B cell (primary cell): ENCODE data around the gene WDR5. TPM values are rescaled to one million over a fixed set of nuclear protein-coding genes. Genes with fewer than 3 reads are reported as not detected.

Source experiments
- ATAC-seq: fragments of 200-7000 bp; cut with Tn5 transposase; one replicate; pipeline ENCODE4 v1.10.0; 2021; ENCODE audit warnings: low read depth, mild to moderate bottlenecking, moderate number of reproducible peaks, moderate library complexity
- CTCF ChIA-PET: fragments of 350-600 bp; sonication (Branson Sonifier 250); formaldehyde crosslinking; loops from one replicate; lab custom pipeline; 2021; ENCODE audit warnings: antibody characterized with exemption, inconsistent platforms; lab: Charles Lee
- POLR2A ChIA-PET: fragments of 350-600 bp; sonication (Branson Sonifier 250); formaldehyde crosslinking; loops from one replicate; lab custom pipeline; 2021; ENCODE audit warnings: antibody characterized with exemption; lab: Charles Lee
- DNase-seq: peaks from one replicate; pipeline ENCODE4 v3.0.0; 2013
- H2AFZ ChIP-seq: 2 replicates; pipeline ENCODE4 v1.6.1; 2012; ENCODE audit warnings: mild to moderate bottlenecking, low read depth, low read length; ENCODE audit not compliant: insufficient read depth, poor library complexity, severe bottlenecking
- H3K27ac ChIP-seq, 2 donors: 1 replicate in 1 of 2; 2 replicates in 1 of 2; pipeline ENCODE4 v1.5.1; 2012 to 2013; ENCODE audit warnings: low read length in 2 of 2, mild to moderate bottlenecking in 2 of 2, moderate library complexity in 1 of 2
- H3K27me3 ChIP-seq, 4 experiments: fragments of 200-600 bp in 1 of 4; sonication (generic) in 1 of 4; replicated peaks in 1 of 4; 1 replicate in 2 of 4; 2 replicates in 2 of 4; pipeline versions ENCODE4 v1.6.1 to v1.7.0; 2013 to 2016; ENCODE audit warnings: low read length in 3 of 4, mild to moderate bottlenecking in 2 of 4, mixed read lengths in 1 of 4, moderate library complexity in 1 of 4; ENCODE audit not compliant: insufficient read depth in 4 of 4, control insufficient read depth in 3 of 4; ENCODE audit errors: control extremely low read depth in 1 of 4
- H3K36me3 ChIP-seq, 2 experiments: replicated peaks in 1 of 2; 1 replicate in 1 of 2; 2 replicates in 1 of 2; pipeline versions ENCODE4 v1.6.1 to v1.7.1; 2013; ENCODE audit warnings: low read length in 1 of 2; ENCODE audit not compliant: insufficient read depth in 2 of 2, control insufficient read depth in 1 of 2; ENCODE audit errors: control extremely low read depth in 1 of 2, extremely low read depth in 1 of 2
- H3K4me1 ChIP-seq, 2 donors: fragments of 200-600 bp in 1 of 2; sonication (generic) in 1 of 2; 1 replicate in 1 of 2; 2 replicates in 1 of 2; pipeline versions ENCODE4 v1.5.1 to v1.6.1; 2013 to 2017; ENCODE audit warnings: low read length in 2 of 2; ENCODE audit not compliant: control insufficient read depth in 2 of 2, insufficient read depth in 2 of 2
- H3K4me2 ChIP-seq: replicated peaks from 2 replicates; pipeline ENCODE3; 2012; ENCODE audit warnings: mild to moderate bottlenecking, low read depth, low read length; ENCODE audit not compliant: poor library complexity, severe bottlenecking
- H3K4me3 ChIP-seq, 5 experiments: fragments of 200-600 bp in 1 of 5; sonication (generic) in 1 of 5; 1 replicate in 3 of 5; 2 replicates in 2 of 5; pipeline versions ENCODE4 v1.5.1 to v1.7.0; 2011 to 2016; ENCODE audit warnings: low read length in 4 of 5, mild to moderate bottlenecking in 4 of 5, low read depth in 2 of 5, control low read depth in 1 of 5, moderate library complexity in 1 of 5; ENCODE audit not compliant: insufficient read depth in 1 of 5; ENCODE audit errors: control extremely low read depth in 1 of 5, extremely low read depth in 1 of 5
- H3K79me2 ChIP-seq: fragments of 200-600 bp; sonication (generic); one replicate; pipeline ENCODE4 v1.6.0; 2016; ENCODE audit warnings: low read length; ENCODE audit not compliant: control insufficient read depth, insufficient read depth
- H3K9ac ChIP-seq: fragments of 200-600 bp; sonication (generic); 2 replicates; pipeline ENCODE4 v1.6.1; 2017; ENCODE audit warnings: mild to moderate bottlenecking, low read length, moderate library complexity
- H3K9me3 ChIP-seq, 3 donors: one replicate each; pipeline versions ENCODE4 v1.6.1 to v1.7.1; 2013; ENCODE audit warnings: low read length in 2 of 3; ENCODE audit not compliant: control insufficient read depth in 2 of 3, insufficient read depth in 1 of 3; ENCODE audit errors: control extremely low read depth in 1 of 3
- H4K20me1 ChIP-seq: 2 replicates; pipeline ENCODE4 v1.6.0; 2012; ENCODE audit warnings: mild to moderate bottlenecking, low read length; ENCODE audit not compliant: insufficient read depth, control insufficient read depth, poor library complexity, severe bottlenecking
- H3K27ac Mint-ChIP-seq: one replicate; pipeline ENCODE4 v1.8.0; 2021; ENCODE audit warnings: mixed read lengths
- H3K27me3 Mint-ChIP-seq: one replicate; pipeline ENCODE4 v1.8.0; 2021; ENCODE audit warnings: mixed read lengths
- H3K4me1 Mint-ChIP-seq: one replicate; pipeline ENCODE4 v1.8.0; 2021; ENCODE audit warnings: mixed read lengths
- H3K4me3 Mint-ChIP-seq: one replicate; pipeline ENCODE4 v1.8.0; 2021; ENCODE audit warnings: mixed read lengths
- H3K9me3 Mint-ChIP-seq: one replicate; pipeline ENCODE4 v1.8.0; 2022; ENCODE audit warnings: mixed read lengths; ENCODE audit not compliant: insufficient read depth
- CTCF ChIP-seq: fragments of 200-600 bp; IDR thresholded peaks from one replicate; pipeline ENCODE4 v1.8.0; 2022; ENCODE audit warnings: antibody characterized with exemption, mild to moderate bottlenecking
- EZH2 ChIP-seq: IDR thresholded peaks from 2 replicates; pipeline ENCODE4 v1.6.1; 2012; ENCODE audit warnings: borderline replicate concordance, low read depth, mild to moderate bottlenecking, moderate library complexity, low read length; ENCODE audit not compliant: insufficient read depth, poor library complexity, severe bottlenecking
- WGBS: methylation state at CpG from one replicate; pipeline ENCODE4 v1.1.5; 2013; ENCODE audit warnings: missing lambda C conversion rate; ENCODE audit not compliant: insufficient coverage; 5-methylcytosine and 5-hydroxymethylcytosine counted together
- intact Hi-C: fragments of 100-400 bp; cut with micrococcal nuclease; formaldehyde crosslinking; loops from one replicate; pipeline ENCODE4 v1.10.0; 2022
- polyA plus RNA-seq: library from polyadenylated mRNA; depleted of rRNA; stranded (reverse); fragments of >200 nt; gene quantifications from 2 replicates; pipeline ENCODE4 v1.2.3, GENCODE V29; 2012
- total RNA-seq, 2 donors: library from RNA; stranded (reverse); fragments of 120-200 nt in 1 of 2; gene quantifications; 1 replicate in 1 of 2; 2 replicates in 1 of 2; pipeline versions ENCODE4 v1.2.3 to v1.2.4, GENCODE V29; 2013 to 2022

The WDR5 gene
- total and polyA plus RNA-seq, 2 donors (not counting 1 experiment from before 2014, with no cell fraction given) = 18.0 to 23.8 TPM

GRCh38 chr9:134126373-134126772 is 9.5 kb upstream of the WDR5 start:
- peaks cover 7% of the 10 kb centered on the region for H3K27me3 Mint-ChIP-seq
- TF ChIP-seq CTCF = no peak
- TF ChIP-seq EZH2 = no peak
- no peak overlapping the region for H2AFZ ChIP-seq
- 88% methylated on average over 12 of the region's 14 CpGs for WGBS
- intact Hi-C loops = no loop called here
- peaks cover 17 to 22% of the 10 kb centered on the region in 2 donors for H3K4me1 ChIP-seq
- no peak overlapping the region for H3K4me3 Mint-ChIP-seq
- no peak for DNase-seq
- no peaks in the 10 kb centered on the region for H3K9me3 ChIP-seq
- H3K27ac Mint-ChIP-seq = no peak overlapping the region
- POLR2A ChIA-PET = no interaction called here
- H3K4me1 Mint-ChIP-seq = peaks cover 16% of the 10 kb centered on the region
- no peak overlapping the region for H3K9ac ChIP-seq
- CTCF ChIA-PET = no interaction called here
- H3K36me3 ChIP-seq = no peaks in the 10 kb centered on the region
- H3K79me2 ChIP-seq = no peaks in the 10 kb centered on the region
- ATAC-seq = no peak
- H3K4me2 ChIP-seq = no peak overlapping the region
- H3K27ac ChIP-seq = no peak overlapping the region
- H3K4me3 ChIP-seq = no peak overlapping the region
- H3K27me3 ChIP-seq = peaks cover 0 to 4% (median 0%) of the 10 kb centered on the region in 4 experiments
- no peaks in the 10 kb centered on the region for H4K20me1 ChIP-seq
- no peaks in the 10 kb centered on the region for H3K9me3 Mint-ChIP-seq

- POLR2A ChIA-PET = no interaction called here
- Histone ChIP-seq H3K36me3 (no peaks in the 10 kb centered on the region), H3K27me3 (peaks cover 0 to 4% (median 0%) of the 10 kb centered on the region in 4 experiments), H3K79me2 (no peaks in the 10 kb centered on the region), H3K4me1 (peaks cover 17 to 22% of the 10 kb centered on the region in 2 donors), H3K27ac (no peak overlapping the region), H4K20me1 (no peaks in the 10 kb centered on the region), H3K9ac (no peak overlapping the region), H2AFZ (no peak overlapping the region), H3K4me2 (no peak overlapping the region), H3K9me3 (no peaks in the 10 kb centered on the region), H3K4me3 (no peak overlapping the region)
- WGBS = 91% methylated on average over 7 of the region's 13 CpGs
- Mint-ChIP-seq H3K27ac (peak overlapping the region; percentile 15), H3K27me3 (peaks cover 7% of the 10 kb centered on the region), H3K4me1 (peaks cover 16% of the 10 kb centered on the region), H3K4me3 (no peak overlapping the region), H3K9me3 (no peaks in the 10 kb centered on the region)
- TF ChIP-seq CTCF (no peak), EZH2 (no peak)
- CTCF ChIA-PET = no interaction called here
- ATAC-seq (no peak), DNase-seq (no peak)
- intact Hi-C loops = no loop called here
Observed at GRCh38 chr9:134127065-134127580, 8.8 kb upstream of the WDR5 start.
